Activated CD8-positive, alpha-beta T cell treated with anti-CD3 and anti-CD28 coated beads for 36 hours (primary cell): Measurements from ENCODE around the gene AMIGO1. TPM values are rescaled to one million over a fixed set of nuclear protein-coding genes. Genes with fewer than 3 reads are reported as not detected.

Source experiments
- ATAC-seq: fragments of 200-7000 bp; cut with Tn5 transposase; one replicate; pipeline ENCODE4 v1.10.0; 2021; ENCODE audit warnings: mild to moderate bottlenecking, moderate library complexity
- CTCF ChIA-PET: fragments of 350-600 bp; sonication (Branson Sonifier 250); formaldehyde crosslinking; loops from one replicate; lab custom pipeline; 2021; ENCODE audit warnings: antibody characterized with exemption; lab: Charles Lee
- POLR2A ChIA-PET: fragments of 350-600 bp; sonication (Branson Sonifier 250); formaldehyde crosslinking; loops from one replicate; lab custom pipeline; 2021; ENCODE audit warnings: antibody characterized with exemption; lab: Charles Lee
- DNase-seq: peaks from one replicate; pipeline ENCODE4 v3.0.0-alpha.2; 2020
- H3K27ac Mint-ChIP-seq: one replicate; pipeline ENCODE4 v1.8.0; 2021; ENCODE audit warnings: mild to moderate bottlenecking, mixed read lengths
- H3K27me3 Mint-ChIP-seq: one replicate; pipeline ENCODE4 v1.8.0; 2021; ENCODE audit warnings: mixed read lengths
- H3K36me3 Mint-ChIP-seq: one replicate; pipeline ENCODE4 v1.8.0; 2021; ENCODE audit warnings: low read depth, mixed read lengths
- H3K4me1 Mint-ChIP-seq: one replicate; pipeline ENCODE4 v1.8.0; 2021; ENCODE audit warnings: low read depth, mixed read lengths
- H3K4me3 Mint-ChIP-seq: one replicate; pipeline ENCODE4 v1.8.0; 2021; ENCODE audit warnings: mild to moderate bottlenecking, moderate library complexity, mixed read lengths
- H3K9me3 Mint-ChIP-seq: one replicate; pipeline ENCODE4 v1.8.0; 2021; ENCODE audit warnings: mixed read lengths
- CTCF ChIP-seq: fragments of 200-600 bp; IDR thresholded peaks from one replicate; pipeline ENCODE4 v1.8.0; 2022; ENCODE audit warnings: antibody characterized with exemption, mild to moderate bottlenecking
- intact Hi-C: fragments of 100-400 bp; cut with micrococcal nuclease; formaldehyde crosslinking; loops from one replicate; pipeline ENCODE4 v1.10.0; 2022
- total RNA-seq, 2 experiments: library from RNA; stranded (reverse); gene quantifications; one replicate each; pipeline ENCODE4 v1.2.3, GENCODE V29; 2021

Gene AMIGO1
- total RNA-seq, 2 experiments from 2014 or later = 1.3 to 1.7 TPM

- no peak for TF ChIP-seq CTCF
- Mint-ChIP-seq H3K9me3 (no peaks in the 10 kb centered on the region), H3K27ac (peak overlapping the region; percentile 96), H3K4me1 (peaks cover 37% of the 10 kb centered on the region), H3K27me3 (no peaks in the 10 kb centered on the region), H3K4me3 (peak overlapping the region; percentile 98), H3K36me3 (peaks cover 4% of the 10 kb centered on the region)
- ChIA-PET CTCF (interaction anchor here (0.8 to 11.0 kb wide), 26 partner anchors 12 to 482 kb away, joined by 3 to 294 read pairs (median 11); partner anchors contain the start of genes AHCYL1, AMPD2, ATXN7L2 and CYB561D1), POLR2A (interaction anchor here (0.8 to 3.0 kb wide), 19 partner anchors 12 to 437 kb away, joined by 3 to 26 read pairs (median 4); partner anchors contain the start of genes AHCYL1, AMIGO1, AMPD2 and ATXN7L2)
- ATAC-seq (peak; percentile 21), DNase-seq (peak; percentile 44)
- intact Hi-C loops = loop anchor here (2.0 to 5.0 kb wide), 4 partner anchors 75 to 440 kb away; no protein-coding TSS in a partner anchor
These were observed 38.2 kb upstream of the AMIGO1 start for GRCh38 chr1:109547463-109548320.

- ATAC-seq (peak; percentile 62), DNase-seq (peak; percentile 96)
- Mint-ChIP-seq H3K36me3 (peaks cover 4% of the 10 kb centered on the region), H3K4me3 (peak overlapping the region; percentile 98), H3K4me1 (peaks cover 35% of the 10 kb centered on the region), H3K27ac (peak overlapping the region; percentile 96), H3K9me3 (no peaks in the 10 kb centered on the region), H3K27me3 (no peaks in the 10 kb centered on the region)
- TF ChIP-seq CTCF = peak; percentile 91
- POLR2A ChIA-PET = interaction anchor here (0.6 to 1.7 kb wide), 5 partner anchors 14 to 438 kb away, joined by 3 to 4 read pairs (median 3); partner anchors contain the start of genes AHCYL1 and ATXN7L2
- intact Hi-C loops = loop anchor here (2.0 to 5.0 kb wide), 4 partner anchors 76 to 441 kb away; no protein-coding TSS in a partner anchor
- CTCF ChIA-PET = interaction anchor here (0.6 to 11.0 kb wide), 50 partner anchors 9 to 438 kb away, joined by 3 to 294 read pairs (median 4); partner anchors contain the start of genes AHCYL1, AMIGO1, AMPD2 and CYB561D1
These were observed 37.0 kb upstream of the AMIGO1 start for GRCh38 chr1:109546311-109547109.

GRCh38 chr1:109543988-109544735 lies 34.6 kb upstream of the AMIGO1 start:
- H3K9me3 Mint-ChIP-seq = no peaks in the 10 kb centered on the region
- H3K27ac Mint-ChIP-seq = no peak overlapping the region
- no peak overlapping the region for H3K4me3 Mint-ChIP-seq
- H3K36me3 Mint-ChIP-seq = peaks cover 2% of the 10 kb centered on the region
- ChIA-PET CTCF (interaction anchor here (0.7 to 11.0 kb wide), 8 partner anchors 12 to 440 kb away, joined by 3 to 294 read pairs (median 28); partner anchors contain the start of genes AHCYL1, AMPD2 and GNAT2), POLR2A (no interaction called here)
- no peaks in the 10 kb centered on the region for H3K27me3 Mint-ChIP-seq
- TF ChIP-seq CTCF = no peak
- no peak for DNase-seq
- intact Hi-C loops = no loop called here
- peaks cover 16% of the 10 kb centered on the region for H3K4me1 Mint-ChIP-seq
- no peak for ATAC-seq

GRCh38 chr1:109543283-109543987 lies 33.9 kb upstream of the AMIGO1 start:
- H3K36me3 Mint-ChIP-seq = peaks cover under 1% of the 10 kb centered on the region
- H3K27ac Mint-ChIP-seq = no peak overlapping the region
- H3K4me1 Mint-ChIP-seq = peaks cover 12% of the 10 kb centered on the region
- ATAC-seq = no peak
- no peak for TF ChIP-seq CTCF
- no peak overlapping the region for H3K4me3 Mint-ChIP-seq
- no peak for DNase-seq
- ChIA-PET CTCF (interaction anchor here (0.7 to 11.0 kb wide), 7 partner anchors 11 to 441 kb away, joined by 3 to 294 read pairs (median 23); partner anchors contain the start of gene AHCYL1), POLR2A (no interaction called here)
- H3K9me3 Mint-ChIP-seq = no peaks in the 10 kb centered on the region
- intact Hi-C loops = no loop called here
- no peaks in the 10 kb centered on the region for H3K27me3 Mint-ChIP-seq
